ENCODE measurements around the gene DOCK2.

The DOCK2 gene

DNA sequence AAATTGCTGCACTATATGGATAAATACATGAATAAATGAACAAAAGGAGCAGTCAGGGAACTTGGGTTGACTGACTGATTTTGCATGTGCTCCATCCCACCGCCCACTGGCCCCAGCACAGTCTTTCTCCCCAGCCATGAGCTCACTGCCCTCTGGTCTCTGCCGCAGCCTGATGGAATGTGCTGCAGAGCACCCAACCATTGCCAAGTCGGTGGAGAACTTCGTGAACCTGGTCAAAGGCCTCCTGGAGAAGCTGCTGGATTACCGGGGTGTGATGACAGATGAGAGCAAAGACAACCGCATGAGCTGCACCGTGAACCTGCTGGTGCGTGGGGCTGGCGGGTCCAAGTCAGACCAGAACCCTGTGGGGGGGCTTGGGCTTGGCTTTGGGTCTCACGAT, 397.2 kb downstream of the DOCK2 start:
- DNase-seq (ENCODE audit: low read depth): no peak
- no peak overlapping the region for H3K4me3 ChIP-seq (ENCODE audit: low read length)
- TF ChIP-seq, protein P1, sequence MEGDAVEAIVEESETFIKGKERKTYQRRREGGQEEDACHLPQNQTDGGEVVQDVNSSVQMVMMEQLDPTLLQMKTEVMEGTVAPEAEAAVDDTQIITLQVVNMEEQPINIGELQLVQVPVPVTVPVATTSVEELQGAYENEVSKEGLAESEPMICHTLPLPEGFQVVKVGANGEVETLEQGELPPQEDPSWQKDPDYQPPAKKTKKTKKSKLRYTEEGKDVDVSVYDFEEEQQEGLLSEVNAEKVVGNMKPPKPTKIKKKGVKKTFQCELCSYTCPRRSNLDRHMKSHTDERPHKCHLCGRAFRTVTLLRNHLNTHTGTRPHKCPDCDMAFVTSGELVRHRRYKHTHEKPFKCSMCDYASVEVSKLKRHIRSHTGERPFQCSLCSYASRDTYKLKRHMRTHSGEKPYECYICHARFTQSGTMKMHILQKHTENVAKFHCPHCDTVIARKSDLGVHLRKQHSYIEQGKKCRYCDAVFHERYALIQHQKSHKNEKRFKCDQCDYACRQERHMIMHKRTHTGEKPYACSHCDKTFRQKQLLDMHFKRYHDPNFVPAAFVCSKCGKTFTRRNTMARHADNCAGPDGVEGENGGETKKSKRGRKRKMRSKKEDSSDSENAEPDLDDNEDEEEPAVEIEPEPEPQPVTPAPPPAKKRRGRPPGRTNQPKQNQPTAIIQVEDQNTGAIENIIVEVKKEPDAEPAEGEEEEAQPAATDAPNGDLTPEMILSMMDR (IDR thresholded peaks at IDR 0.05; ENCODE audit: insufficient read depth, low read depth, low read length, missing control alignments): no peak

DNA sequence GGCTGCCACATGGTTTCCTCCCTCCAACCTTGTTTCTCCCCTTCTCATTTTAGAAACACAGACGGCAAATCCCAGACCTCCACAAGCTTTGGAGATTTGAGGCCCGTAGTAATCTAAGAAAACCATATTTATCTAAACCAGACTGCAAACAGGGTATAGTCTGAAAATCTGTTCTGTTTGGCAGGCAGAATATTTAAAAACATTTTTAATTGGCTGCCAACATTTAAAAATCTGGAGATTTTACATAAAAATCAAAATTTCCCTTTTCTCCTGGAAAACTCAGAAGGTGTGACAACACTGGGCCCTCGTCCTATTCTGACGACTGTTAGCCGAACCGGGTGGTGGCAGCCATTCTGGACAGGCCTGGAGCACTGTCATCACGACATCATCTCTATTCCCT, 401.2 kb downstream of the DOCK2 start:
- TF ChIP-seq, protein P1 (IDR thresholded peaks at IDR 0.05; ENCODE audit: insufficient read depth, low read depth, low read length, missing control alignments): no peak
- no peak for DNase-seq (ENCODE audit: low read depth)
- H3K4me3 ChIP-seq (ENCODE audit: low read length): no peak overlapping the region

DNA sequence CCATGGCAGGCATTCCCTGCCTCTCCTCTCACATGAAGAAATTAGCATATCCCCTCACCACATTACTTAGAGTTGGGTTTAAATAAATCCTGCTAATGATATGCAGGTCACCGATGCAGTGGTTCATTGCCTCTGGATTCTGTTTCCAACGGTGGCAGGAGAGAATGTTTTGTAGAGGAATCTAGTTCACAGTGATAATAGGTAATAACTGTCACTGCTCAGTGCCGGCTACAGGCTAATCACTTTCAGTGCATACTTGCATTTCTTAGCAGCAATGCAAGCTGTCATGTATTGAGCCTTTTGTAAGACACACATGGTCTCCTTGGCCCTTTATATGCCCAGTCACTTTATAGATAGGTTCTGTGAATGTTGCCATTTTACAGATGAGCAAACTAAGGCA, 402.8 kb downstream of the DOCK2 start:
- TF ChIP-seq, protein P1 (IDR thresholded peaks at IDR 0.05; ENCODE audit: insufficient read depth, low read depth, low read length, missing control alignments): no peak
- H3K4me3 ChIP-seq (ENCODE audit: low read length): no peak overlapping the region
- DNase-seq (ENCODE audit: low read depth): no peak

DNA sequence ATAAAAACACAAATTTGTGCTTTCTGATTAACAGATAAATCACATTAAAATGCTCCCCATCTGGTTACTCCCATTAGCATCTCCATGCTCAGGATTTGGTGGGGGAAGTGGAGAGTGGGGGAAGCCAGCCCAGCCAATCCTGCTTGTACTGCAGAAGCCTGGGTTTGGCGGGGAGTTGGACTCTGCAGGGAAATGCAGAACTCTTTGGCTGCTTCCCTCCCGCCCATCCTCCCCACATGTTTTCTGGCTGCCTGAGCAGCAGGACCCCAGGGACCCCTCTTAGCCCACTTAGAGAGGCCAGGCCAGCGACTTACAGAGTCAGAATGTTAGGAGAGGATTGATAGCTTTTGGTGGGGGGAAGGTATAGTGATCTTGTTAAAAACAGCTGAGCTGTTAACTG, 409.2 kb downstream of the DOCK2 start:
- H3K4me3 ChIP-seq (ENCODE audit: low read length): no peak overlapping the region
- TF ChIP-seq, protein P1 (IDR thresholded peaks at IDR 0.05; ENCODE audit: insufficient read depth, low read depth, low read length, missing control alignments): no peak
- no peak for DNase-seq (ENCODE audit: low read depth)

DNA sequence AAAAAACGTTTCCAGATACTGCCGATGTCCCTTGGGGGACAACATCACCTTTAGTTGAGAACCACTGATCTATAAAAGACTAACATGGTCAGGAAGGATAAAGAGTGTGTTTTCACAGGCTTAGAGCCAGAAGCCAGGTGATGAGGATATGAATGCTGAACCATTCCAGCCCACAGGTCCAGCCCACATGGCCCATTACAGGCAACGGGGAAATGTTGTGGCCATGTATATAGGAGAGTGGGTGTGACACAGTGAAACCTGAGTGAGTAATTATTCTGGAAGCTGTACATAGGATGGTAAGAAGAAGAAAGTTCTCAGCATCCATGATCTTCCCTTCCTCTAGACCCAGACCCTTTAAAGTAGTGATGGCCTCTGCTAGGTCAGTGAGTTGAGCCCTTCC, 412.6 kb downstream of the DOCK2 start:
- DNase-seq (ENCODE audit: low read depth): peak; percentile 9
- H3K4me3 ChIP-seq (ENCODE audit: low read length): no peak overlapping the region
- TF ChIP-seq, protein P1 (IDR thresholded peaks at IDR 0.05; ENCODE audit: insufficient read depth, low read depth, low read length, missing control alignments): no peak

DNA sequence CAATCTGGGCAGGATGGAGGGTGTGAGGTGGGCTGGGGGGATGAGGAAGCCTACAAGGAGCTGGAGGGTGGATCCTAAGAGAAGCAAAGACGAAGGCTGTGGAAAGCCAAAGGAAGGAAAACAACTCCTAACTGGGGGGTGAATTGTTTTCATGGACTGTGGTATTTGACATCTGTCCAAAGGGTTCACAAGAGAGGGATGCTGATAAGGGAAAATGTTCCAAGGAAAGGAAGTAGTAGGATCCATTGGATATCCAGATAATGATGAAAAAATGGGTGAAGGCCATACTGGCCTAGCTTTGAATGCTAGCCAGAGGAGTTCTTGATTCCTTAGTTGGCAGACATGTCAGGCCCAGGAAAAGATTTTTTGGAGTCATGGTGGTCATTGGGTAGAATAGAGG, 416.8 kb downstream of the DOCK2 start:
- TF ChIP-seq, protein P1 (IDR thresholded peaks at IDR 0.05; ENCODE audit: insufficient read depth, low read depth, low read length, missing control alignments): no peak
- no peak for DNase-seq (ENCODE audit: low read depth)

DNA sequence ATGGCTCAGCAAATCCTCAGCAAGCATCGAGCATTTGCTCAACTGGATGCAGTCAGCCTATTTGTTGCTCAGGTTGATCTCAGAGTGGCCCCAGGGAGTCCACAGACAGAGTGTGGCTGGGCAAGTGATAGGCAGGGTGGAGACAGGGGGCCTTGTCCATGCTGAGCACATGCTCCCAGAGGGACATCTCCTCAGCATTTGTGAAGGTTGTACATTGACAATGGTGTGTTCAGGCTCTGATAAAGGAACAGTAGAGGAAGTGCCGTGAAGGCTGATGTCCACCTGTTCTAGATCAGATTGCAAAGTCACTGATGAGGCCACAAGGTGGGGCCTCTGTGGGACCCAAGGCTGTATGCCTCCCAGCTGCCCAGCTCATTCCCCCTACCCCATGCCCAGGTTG, 418.5 kb downstream of the DOCK2 start:
- DNase-seq (ENCODE audit: low read depth): no peak
- TF ChIP-seq, protein P1 (IDR thresholded peaks at IDR 0.05; ENCODE audit: insufficient read depth, low read depth, low read length, missing control alignments): no peak
- H3K4me3 ChIP-seq (ENCODE audit: low read length): no peak overlapping the region

More for the DNA sequence above, 416.8 kb downstream of the DOCK2 start:
- H3K4me3 ChIP-seq (ENCODE audit: low read length): no peak overlapping the region
